Gastroesophageal sphincter (tissue), 4 donors: Measurements from ENCODE around the gene MIEN1. TPM values are rescaled to one million over a fixed set of nuclear protein-coding genes. Genes with fewer than 3 reads are reported as not detected.

ENCODE experiments used
- ATAC-seq: fragments of 150-250 bp; one replicate; pipeline ENCODE4 v1.9.1; 2016; ENCODE audit warnings: mild to moderate bottlenecking, moderate library complexity
- H3K27ac ChIP-seq, 4 donors: fragments of 200-600 bp; sonication (generic) in 3 of 4; 1 replicate in 3 of 4; 2 replicates in 1 of 4; pipeline ENCODE4 v1.5.1; 2016 to 2019
- H3K27me3 ChIP-seq: fragments of 200-600 bp; sonication (generic); one replicate; pipeline ENCODE4 v1.5.1; 2019
- H3K36me3 ChIP-seq, 2 donors: fragments of 200-600 bp; sonication (generic); one replicate each; pipeline ENCODE4 v1.5.1; 2019; ENCODE audit warnings: control low read depth in 1 of 2
- H3K4me1 ChIP-seq, 3 donors: fragments of 200-600 bp; sonication (generic); 1 replicate in 2 of 3; 2 replicates in 1 of 3; pipeline ENCODE4 v1.5.1; 2016 to 2019; ENCODE audit warnings: control low read depth in 2 of 3
- H3K4me3 ChIP-seq, 2 donors: fragments of 200-600 bp; sonication (generic); one replicate each; pipeline ENCODE4 v1.5.1; 2019; ENCODE audit warnings: mild to moderate bottlenecking in 1 of 2, moderate library complexity in 1 of 2
- H3K9me3 ChIP-seq, 3 donors: fragments of 200-600 bp; sonication (generic); one replicate each; pipeline ENCODE4 v1.5.1; 2017 to 2019; ENCODE audit warnings: control low read depth in 2 of 3
- CTCF ChIP-seq, 4 experiments: fragments of 200-600 bp in 2 of 4; fragments of 450-650 bp in 2 of 4; sonication (generic) in 1 of 4; IDR thresholded peaks; one replicate each; pipeline ENCODE4 v1.5.1; 2017 to 2019; ENCODE audit warnings: antibody characterized with exemption in 4 of 4, mild to moderate bottlenecking in 2 of 4, moderate library complexity in 2 of 4
- EP300 ChIP-seq: sonication (generic); formaldehyde crosslinking; IDR thresholded peaks from one replicate; pipeline ENCODE4 v1.6.1; 2017; ENCODE audit warnings: antibody characterized with exemption, mild to moderate bottlenecking
- POLR2A ChIP-seq, 2 donors: fragments of 450-650 bp; IDR thresholded peaks; one replicate each; pipeline ENCODE4 v1.6.1; 2017; ENCODE audit warnings: antibody characterized with exemption in 2 of 2, mild to moderate bottlenecking in 2 of 2, moderate library complexity in 1 of 2
- POLR2AphosphoS5 ChIP-seq: sonication (generic); formaldehyde crosslinking; IDR thresholded peaks from one replicate; pipeline ENCODE4 v1.6.1; 2017; ENCODE audit warnings: antibody characterized with exemption
- WGBS, 2 donors: methylation state at CpG; one replicate each; pipeline ENCODE4 v1.1.5; 2018; ENCODE audit warnings: low coverage in 1 of 2; 5-methylcytosine and 5-hydroxymethylcytosine counted together
- total RNA-seq, 4 donors: library from RNA; depleted of rRNA; stranded (reverse); fragments of >200 nt; gene quantifications; one replicate each; pipeline ENCODE4 v1.1.0, GENCODE V29; 2016

MIEN1 gene
- total RNA-seq, 4 donors from 2014 or later: 39.4 to 72.4 (median 45.2) TPM

- Histone ChIP-seq H3K27ac (no peak overlapping the region), H3K36me3 (peaks cover 0 to 94% of the 10 kb centered on the region in 2 donors), H3K4me1 (no peaks in the 10 kb centered on the region), H3K9me3 (no peaks in the 10 kb centered on the region), H3K4me3 (no peak overlapping the region), H3K27me3 (no peaks in the 10 kb centered on the region)
- TF ChIP-seq EP300: no peak
- TF ChIP-seq POLR2AphosphoS5: no peak
- no peak for TF ChIP-seq CTCF (IDR thresholded peaks at IDR 0.05)
- no peak for TF ChIP-seq POLR2A (IDR thresholded peaks at IDR 0.05)
- no peak for ATAC-seq
- 80 to 84% methylated on average over 2 of the region's 7 CpGs for WGBS, 2 donors
Measured at GRCh38 chr17:39719563-39720355, 10.6 kb downstream of the MIEN1 start.

- H3K4me3 ChIP-seq: no peak overlapping the region
- 70 to 78% methylated on average over 6 of the region's 6 CpGs for WGBS, 2 donors
- no peaks in the 10 kb centered on the region for H3K9me3 ChIP-seq
- no peaks in the 10 kb centered on the region for H3K27me3 ChIP-seq
- ATAC-seq: no peak
- H3K4me1 ChIP-seq: no peaks in the 10 kb centered on the region
- H3K27ac ChIP-seq: no peak overlapping the region
- peaks cover 0 to 97% of the 10 kb centered on the region in 2 donors for H3K36me3 ChIP-seq
- TF ChIP-seq EP300: no peak
- TF ChIP-seq POLR2AphosphoS5: no peak
- no peak for TF ChIP-seq CTCF (IDR thresholded peaks at IDR 0.05)
- no peak for TF ChIP-seq POLR2A (IDR thresholded peaks at IDR 0.05)
Measured at GRCh38 chr17:39717660-39718059, 12.7 kb downstream of the MIEN1 start.

DNA sequence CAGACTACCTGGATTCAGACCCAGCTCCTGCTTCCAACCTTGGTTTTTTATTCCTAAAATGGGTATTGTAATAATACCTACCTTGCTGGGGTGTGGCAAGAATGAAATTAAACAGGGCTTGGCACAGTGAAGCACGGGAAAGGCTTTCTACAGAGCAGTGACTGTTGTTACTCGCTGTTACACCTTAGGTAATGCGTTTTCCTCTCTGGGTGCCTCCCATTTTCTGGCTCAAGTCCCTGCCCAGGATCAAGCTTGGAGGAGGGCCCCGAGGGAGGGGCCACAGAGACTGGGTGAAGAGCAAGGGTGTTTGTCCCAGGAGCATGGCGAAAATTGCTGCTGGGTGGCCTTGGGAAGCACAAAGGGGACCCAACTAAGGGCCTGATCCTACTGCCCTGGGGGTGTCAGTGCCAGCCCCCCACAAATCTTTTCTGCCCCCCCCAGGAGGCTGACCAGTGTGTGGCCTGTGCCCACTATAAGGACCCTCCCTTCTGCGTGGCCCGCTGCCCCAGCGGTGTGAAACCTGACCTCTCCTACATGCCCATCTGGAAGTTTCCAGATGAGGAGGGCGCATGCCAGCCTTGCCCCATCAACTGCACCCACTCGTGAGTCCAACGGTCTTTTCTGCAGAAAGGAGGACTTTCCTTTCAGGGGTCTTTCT is 13.3 kb downstream of the MIEN1 start:
- H3K36me3 ChIP-seq: peaks cover 0 to 99% of the 10 kb centered on the region in 2 donors
- WGBS, 2 donors: 68 to 77% methylated on average over 3 to 5 of the region's 11 CpGs
- no peak for ATAC-seq
- H3K9me3 ChIP-seq: no peaks in the 10 kb centered on the region
- no peaks in the 10 kb centered on the region for H3K27me3 ChIP-seq
- H3K4me1 ChIP-seq: no peaks in the 10 kb centered on the region
- no peak overlapping the region for H3K4me3 ChIP-seq
- TF ChIP-seq POLR2AphosphoS5 (no peak), EP300 (no peak), CTCF (IDR thresholded peaks at IDR 0.05) (no peak), POLR2A (IDR thresholded peaks at IDR 0.05) (no peak)
- no peak overlapping the region for H3K27ac ChIP-seq

DNA sequence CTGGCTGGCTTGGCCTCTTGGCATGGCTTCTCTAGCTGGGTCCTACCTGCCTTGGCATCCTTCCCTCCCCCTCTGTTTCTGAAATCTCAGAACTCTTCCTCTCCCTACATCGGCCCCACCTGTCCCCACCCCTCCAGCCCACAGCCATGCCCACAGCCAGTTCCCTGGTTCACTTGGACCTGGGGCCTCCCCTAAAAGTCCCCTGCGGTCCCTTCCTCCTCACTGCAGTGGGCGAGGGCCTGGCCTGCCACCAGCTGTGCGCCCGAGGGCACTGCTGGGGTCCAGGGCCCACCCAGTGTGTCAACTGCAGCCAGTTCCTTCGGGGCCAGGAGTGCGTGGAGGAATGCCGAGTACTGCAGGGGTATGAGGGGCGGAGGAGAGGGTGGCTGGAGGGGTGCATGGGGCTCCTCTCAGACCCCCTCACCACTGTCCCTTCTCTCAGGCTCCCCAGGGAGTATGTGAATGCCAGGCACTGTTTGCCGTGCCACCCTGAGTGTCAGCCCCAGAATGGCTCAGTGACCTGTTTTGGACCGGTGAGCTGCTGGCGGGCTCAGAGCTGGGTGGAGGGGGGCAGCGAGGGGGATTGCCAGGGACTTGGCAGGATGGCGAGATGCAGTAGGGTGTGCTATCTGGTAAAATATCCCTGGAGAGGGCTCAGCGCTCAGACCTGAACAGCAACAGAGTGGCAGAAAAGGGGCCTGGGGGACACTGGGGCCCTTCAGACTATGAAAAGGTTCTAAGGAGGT is 14.1 kb downstream of the MIEN1 start:
- Histone ChIP-seq H3K9me3 (no peaks in the 10 kb centered on the region), H3K27ac (no peak overlapping the region), H3K27me3 (no peaks in the 10 kb centered on the region), H3K4me1 (no peaks in the 10 kb centered on the region), H3K4me3 (no peak overlapping the region), H3K36me3 (peaks cover 0 to 99% of the 10 kb centered on the region in 2 donors)
- TF ChIP-seq CTCF (IDR thresholded peaks at IDR 0.05) (no peak), EP300 (no peak), POLR2A (IDR thresholded peaks at IDR 0.05) (no peak), POLR2AphosphoS5 (no peak)
- WGBS, 2 donors: 100% methylated on average over 1 of the region's 15 CpGs; no CpG with 5 or more reads in 1 of the 2 donors
- ATAC-seq: no peak
